Measurements from ENCODE around the gene KCNQ1. TPM values are rescaled to one million over a fixed set of nuclear protein-coding genes. Genes with fewer than 3 reads are reported as not detected.

KCNQ1 gene
- total RNA-seq, 2 donors from 2014 or later: 51.4 to 55.8 TPM

DNA sequence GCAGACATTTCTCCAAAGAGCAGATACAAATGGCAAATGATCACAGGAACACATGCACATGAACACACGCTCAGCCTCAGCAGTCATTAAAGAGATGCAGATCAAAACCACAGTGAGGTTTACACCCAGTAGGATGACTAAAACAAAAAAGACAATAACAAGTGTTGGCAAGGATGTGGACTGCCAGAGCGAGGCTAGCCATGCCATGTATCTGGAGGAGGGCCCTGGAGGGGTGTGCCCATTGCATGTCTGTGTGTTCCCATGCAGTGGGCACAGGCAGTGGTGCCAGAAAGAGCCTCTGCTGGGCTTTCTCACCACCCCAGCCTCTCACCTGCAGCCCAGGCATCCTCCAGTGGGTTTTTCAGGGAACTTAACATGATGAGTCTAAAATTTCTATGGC is 309.2 kb downstream of the KCNQ1 start:
- no peak for DNase-seq
- TF ChIP-seq CTCF (IDR thresholded peaks at IDR 0.05): no peak
- Histone ChIP-seq H3K9ac (ENCODE audit: low read depth in 2 of 2, low read length in 2 of 2) (no peak overlapping the region), H3K36me3 (no peaks in the 10 kb centered on the region), H3K27me3 (no peaks in the 10 kb centered on the region), H3K27ac (no peak overlapping the region), H3K4me1 (no peaks in the 10 kb centered on the region), H3K4me3 (no peak overlapping the region), H3K9me3 (no peaks in the 10 kb centered on the region)
- intact Hi-C loops (cut with DNase I): no loop called here

DNA sequence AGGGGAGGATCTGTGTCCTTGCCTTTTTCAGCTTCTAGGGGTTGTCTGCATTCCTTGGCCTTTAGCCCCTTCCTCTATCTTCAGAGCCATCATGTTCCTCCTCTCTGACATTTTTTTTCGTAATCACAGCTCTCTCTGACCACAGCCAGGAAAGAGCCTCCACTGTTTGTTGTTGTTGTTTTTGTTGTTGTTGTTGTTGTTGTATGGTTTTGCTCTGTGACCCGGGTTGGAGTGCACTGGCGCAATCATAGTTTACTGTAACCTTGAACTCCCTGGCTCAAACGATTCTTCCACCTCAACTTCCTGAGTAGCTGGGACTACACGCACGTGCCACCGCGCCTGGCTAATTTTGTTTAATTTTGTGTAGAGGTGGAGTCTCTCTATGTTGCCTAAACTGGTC is 310.3 kb downstream of the KCNQ1 start:
- Histone ChIP-seq H3K27ac (no peak overlapping the region), H3K9ac (ENCODE audit: low read depth in 2 of 2, low read length in 2 of 2) (no peak overlapping the region), H3K4me3 (no peak overlapping the region), H3K9me3 (no peaks in the 10 kb centered on the region), H3K36me3 (no peaks in the 10 kb centered on the region), H3K4me1 (no peaks in the 10 kb centered on the region), H3K27me3 (no peaks in the 10 kb centered on the region)
- TF ChIP-seq CTCF (IDR thresholded peaks at IDR 0.05): no peak
- intact Hi-C loops (cut with DNase I): no loop called here
- no peak for DNase-seq

DNA sequence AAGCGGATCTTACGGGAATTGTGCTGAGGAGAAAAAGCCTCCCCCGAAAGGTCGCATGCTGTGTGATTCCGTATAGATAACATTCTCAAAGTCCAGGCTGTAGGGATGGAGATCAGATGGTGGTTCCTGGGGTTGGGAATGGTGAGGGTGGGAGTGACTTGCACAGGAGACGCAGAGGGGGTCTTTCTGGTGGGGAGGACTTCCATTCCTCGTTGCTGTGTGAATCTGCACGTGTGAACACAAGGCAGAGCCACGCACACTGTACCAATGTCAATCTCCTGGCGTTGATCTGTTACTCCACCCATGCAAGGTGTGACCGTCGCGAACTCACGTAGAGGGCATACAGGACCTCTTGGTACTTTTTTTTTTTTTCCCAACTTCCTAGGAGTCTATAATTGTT is 313.9 kb downstream of the KCNQ1 start:
- Histone ChIP-seq H3K27me3 (no peaks in the 10 kb centered on the region), H3K9me3 (no peaks in the 10 kb centered on the region), H3K9ac (ENCODE audit: low read depth in 2 of 2, low read length in 2 of 2) (no peak overlapping the region), H3K4me1 (no peaks in the 10 kb centered on the region), H3K27ac (no peak overlapping the region), H3K4me3 (no peak overlapping the region), H3K36me3 (no peaks in the 10 kb centered on the region)
- intact Hi-C loops (cut with DNase I): no loop called here
- TF ChIP-seq CTCF (IDR thresholded peaks at IDR 0.05): no peak
- DNase-seq: peak; percentile 13

DNA sequence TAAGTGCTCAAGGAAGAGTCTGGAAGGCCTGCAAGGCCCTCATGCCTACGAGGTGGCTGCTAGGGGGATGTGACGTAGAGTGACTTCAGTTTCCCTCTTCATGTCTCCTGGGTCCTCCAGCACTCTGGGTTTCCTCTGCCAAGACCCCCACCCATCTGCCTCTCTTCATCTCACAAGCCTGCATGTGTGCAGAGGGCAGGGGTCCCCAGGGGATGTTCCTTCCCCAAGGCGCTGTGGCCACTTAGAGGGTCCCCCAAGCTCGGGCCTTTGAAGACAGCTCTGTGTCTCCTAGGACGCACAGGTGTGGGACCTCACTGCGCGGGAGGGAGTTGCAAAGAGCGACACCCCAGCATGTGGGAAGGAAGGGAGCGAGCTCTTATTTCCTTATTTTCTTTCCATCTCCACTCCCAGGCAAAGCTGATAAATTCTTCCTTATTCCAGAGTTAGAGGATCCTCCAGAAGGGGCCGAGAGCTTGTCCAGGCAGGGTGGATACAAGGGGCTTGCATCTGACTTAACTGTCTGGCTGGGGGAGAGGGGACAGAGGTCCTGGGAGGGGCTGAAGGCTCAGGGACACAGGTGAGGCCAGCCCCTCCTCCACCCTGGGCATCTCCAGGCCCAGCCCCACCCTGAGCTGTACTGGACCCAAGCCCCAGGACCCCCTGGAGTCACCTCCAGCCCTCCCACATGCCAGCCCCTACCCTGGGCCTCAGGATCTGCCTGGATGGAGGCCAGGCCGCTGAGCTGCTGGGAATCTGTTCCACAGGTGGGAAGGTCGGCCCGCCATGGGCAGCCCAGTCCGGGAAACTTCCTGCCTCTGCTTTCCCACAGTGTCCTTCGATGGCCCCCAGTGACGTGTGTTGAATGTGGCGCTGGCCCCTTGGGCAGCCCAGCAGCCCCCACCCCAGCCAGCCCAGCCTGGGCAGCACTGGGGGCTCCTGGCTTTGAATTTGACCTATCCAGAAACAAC is 314.7 kb downstream of the KCNQ1 start:
- Histone ChIP-seq H3K9me3 (no peaks in the 10 kb centered on the region), H3K9ac (ENCODE audit: low read depth in 2 of 2, low read length in 2 of 2) (no peak overlapping the region), H3K4me1 (no peaks in the 10 kb centered on the region), H3K36me3 (no peaks in the 10 kb centered on the region), H3K27me3 (no peaks in the 10 kb centered on the region), H3K4me3 (no peak overlapping the region), H3K27ac (no peak overlapping the region)
- TF ChIP-seq CTCF (IDR thresholded peaks at IDR 0.05): no peak
- peak; percentile 16 for DNase-seq
- intact Hi-C loops (cut with DNase I): no loop called here

GRCh38 chr11:2760196-2760871 is 315.5 kb downstream of the KCNQ1 start:
- intact Hi-C loops (cut with DNase I): no loop called here

More at GRCh38 chr11:2760196-2760871, 315.5 kb downstream of the KCNQ1 start:
- Histone ChIP-seq H3K4me3 (no peak overlapping the region), H3K27ac (no peak overlapping the region), H3K4me1 (no peaks in the 10 kb centered on the region), H3K9ac (ENCODE audit: low read depth in 2 of 2, low read length in 2 of 2) (no peak overlapping the region), H3K36me3 (no peaks in the 10 kb centered on the region), H3K9me3 (no peaks in the 10 kb centered on the region), H3K27me3 (no peaks in the 10 kb centered on the region)
- no peak for TF ChIP-seq CTCF (IDR thresholded peaks at IDR 0.05)
- peak; percentile 5 for DNase-seq
